Transverse colon (tissue), 3 donors: Measurements from ENCODE around the gene FOXP1.

Experiments
- POLR2A ChIP-seq: fragments of 450-650 bp; IDR thresholded peaks from one replicate; pipeline ENCODE4 v1.6.1; 2016; ENCODE audit warnings: antibody characterized with exemption, mild to moderate bottlenecking, moderate library complexity
- TF ChIP-seq, protein P1 (sequence below), 5 experiments: fragments of 200-600 bp in 3 of 5; fragments of 450-650 bp in 2 of 5; sonication (generic) in 3 of 5; IDR thresholded peaks; 1 replicate in 2 of 5; 2 replicates in 3 of 5; pipeline ENCODE4 v1.5.1; 2016 to 2017; ENCODE audit warnings: antibody characterized with exemption in 5 of 5, inconsistent platforms in 3 of 5, mild to moderate bottlenecking in 2 of 5, moderate library complexity in 1 of 5

DNA sequence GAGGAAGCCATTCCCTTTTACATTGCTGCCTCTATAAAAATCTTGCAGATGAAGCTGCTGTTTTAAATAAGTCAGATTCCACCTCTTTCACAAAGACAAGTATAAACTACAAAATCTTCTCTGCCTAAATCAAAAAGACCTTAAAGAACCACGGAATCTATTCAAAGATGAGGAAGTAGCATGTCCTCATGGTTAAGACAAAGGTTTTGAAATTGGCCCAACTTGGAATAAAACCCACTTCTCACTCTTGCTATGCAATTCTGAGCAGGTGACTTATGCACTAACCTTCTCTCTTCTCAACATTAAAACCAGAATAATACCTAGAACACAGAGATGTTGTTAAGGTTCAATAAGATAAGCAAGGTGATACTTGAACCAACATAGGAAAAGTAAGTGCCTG lies 97.6 kb downstream of the FOXP1 start:
- TF ChIP-seq, protein P1, sequence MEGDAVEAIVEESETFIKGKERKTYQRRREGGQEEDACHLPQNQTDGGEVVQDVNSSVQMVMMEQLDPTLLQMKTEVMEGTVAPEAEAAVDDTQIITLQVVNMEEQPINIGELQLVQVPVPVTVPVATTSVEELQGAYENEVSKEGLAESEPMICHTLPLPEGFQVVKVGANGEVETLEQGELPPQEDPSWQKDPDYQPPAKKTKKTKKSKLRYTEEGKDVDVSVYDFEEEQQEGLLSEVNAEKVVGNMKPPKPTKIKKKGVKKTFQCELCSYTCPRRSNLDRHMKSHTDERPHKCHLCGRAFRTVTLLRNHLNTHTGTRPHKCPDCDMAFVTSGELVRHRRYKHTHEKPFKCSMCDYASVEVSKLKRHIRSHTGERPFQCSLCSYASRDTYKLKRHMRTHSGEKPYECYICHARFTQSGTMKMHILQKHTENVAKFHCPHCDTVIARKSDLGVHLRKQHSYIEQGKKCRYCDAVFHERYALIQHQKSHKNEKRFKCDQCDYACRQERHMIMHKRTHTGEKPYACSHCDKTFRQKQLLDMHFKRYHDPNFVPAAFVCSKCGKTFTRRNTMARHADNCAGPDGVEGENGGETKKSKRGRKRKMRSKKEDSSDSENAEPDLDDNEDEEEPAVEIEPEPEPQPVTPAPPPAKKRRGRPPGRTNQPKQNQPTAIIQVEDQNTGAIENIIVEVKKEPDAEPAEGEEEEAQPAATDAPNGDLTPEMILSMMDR (IDR thresholded peaks at IDR 0.05): no peak
- no peak for TF ChIP-seq POLR2A
